ELF-1 (cell line): ENCODE results near the gene C2CD2L.
"Not testable (repeated sequence)": the region's sequence is repeated elsewhere in the genome, so short reads cannot be mapped to it uniquely, and the experiment has no call there.

Experiments used
- DNase-seq: peaks from one replicate; pipeline ENCODE4 v3.0.0-alpha.2; 2016; ENCODE audit warnings: low read depth, low spot score

C2CD2L gene

GRCh38 chr11:119114351-119114750 lies 7.2 kb downstream of the C2CD2L start:
- no peak for DNase-seq

GRCh38 chr11:119115484-119116234 lies 8.5 kb downstream of the C2CD2L start:
- no peak for DNase-seq

GRCh38 chr11:119116235-119116594 lies 9.1 kb downstream of the C2CD2L start:
- DNase-seq: no peak

GRCh38 chr11:119116601-119117000 lies 9.5 kb downstream of the C2CD2L start:
- DNase-seq: no peak

- no peak for DNase-seq
These were observed 10.0 kb downstream of the C2CD2L start for GRCh38 chr11:119117004-119117706.

GRCh38 chr11:119118227-119118626 lies 11.1 kb downstream of the C2CD2L start:
- DNase-seq: no peak

GRCh38 chr11:119118946-119119345 lies 11.8 kb downstream of the C2CD2L start:
- DNase-seq: no peak

- no peak for DNase-seq
These were observed 13.5 kb downstream of the C2CD2L start for GRCh38 chr11:119120639-119121007.

- peak; percentile 100 for DNase-seq
These were observed 14.1 kb downstream of the C2CD2L start, which contains the start of gene HINFP for GRCh38 chr11:119121008-119121810. Gene HINFP (plus strand): TSS chr11:119121580. CDS start chr11:119126945, 5,365 bp downstream.

- DNase-seq: no peak
These were observed 14.6 kb downstream of the C2CD2L start for GRCh38 chr11:119121811-119122124.

- no peak for DNase-seq
These were observed 18.7 kb downstream of the C2CD2L start for GRCh38 chr11:119125821-119126220.

GRCh38 chr11:119126675-119127268 lies 19.6 kb downstream of the C2CD2L start:
- no peak for DNase-seq

GRCh38 chr11:119130662-119131061 lies 23.5 kb downstream of the C2CD2L start:
- DNase-seq: no peak

- peak; percentile 12 for DNase-seq
These were observed 27.3 kb downstream of the C2CD2L start for GRCh38 chr11:119134389-119134978.

GRCh38 chr11:119139276-119139675 lies 32.1 kb downstream of the C2CD2L start:
- not testable (repeated sequence) for DNase-seq

- peak; percentile 85 for DNase-seq
These were observed 37.8 kb downstream of the C2CD2L start for GRCh38 chr11:119144825-119145486.

GRCh38 chr11:119145551-119145950 lies 38.4 kb downstream of the C2CD2L start:
- no peak for DNase-seq

- DNase-seq: peak; percentile 41
These were observed 40.6 kb downstream of the C2CD2L start for GRCh38 chr11:119147604-119148333.

- DNase-seq: no peak
These were observed 41.5 kb downstream of the C2CD2L start for GRCh38 chr11:119148720-119149017.

- DNase-seq: peak; percentile 35
These were observed 42.1 kb downstream of the C2CD2L start, which contains the start of gene ABCG4 for GRCh38 chr11:119149018-119149785. Gene ABCG4 (plus strand): TSS chr11:119149052. CDS start chr11:119149966, 914 bp downstream.
